Liver (tissue), 9 donors: ENCODE measurements around the gene CBFA2T3. TPM values are rescaled to one million over a fixed set of nuclear protein-coding genes. Genes with fewer than 3 reads are reported as not detected.

ENCODE experiments used
- DNase-seq: peaks from one replicate; pipeline ENCODE4 v3.0.0-alpha.2; 2017; ENCODE audit warnings: low spot score
- H3K27ac ChIP-seq, 2 donors: one replicate each; pipeline ENCODE4 v1.7.0; 2013; ENCODE audit warnings: inconsistent platforms in 2 of 2, low read length in 2 of 2, control low read depth in 1 of 2, low read depth in 1 of 2, mild to moderate bottlenecking in 1 of 2
- H3K27me3 ChIP-seq, 4 donors: one replicate each; pipeline versions ENCODE4 v1.6.1 to v1.7.0; 2013; ENCODE audit warnings: low read length in 3 of 4, inconsistent platforms in 1 of 4, mild to moderate bottlenecking in 1 of 4, moderate library complexity in 1 of 4; ENCODE audit not compliant: control insufficient read depth in 4 of 4, insufficient read depth in 4 of 4
- H3K36me3 ChIP-seq, 4 donors: one replicate each; pipeline versions ENCODE4 v1.6.1 to v1.7.0; 2013; ENCODE audit warnings: low read length in 3 of 4, mild to moderate bottlenecking in 3 of 4, low read depth in 1 of 4, moderate library complexity in 1 of 4; ENCODE audit not compliant: control insufficient read depth in 4 of 4, insufficient read depth in 3 of 4
- H3K4me1 ChIP-seq, 4 donors: one replicate each; pipeline versions ENCODE4 v1.6.1 to v1.7.0; 2013; ENCODE audit warnings: low read length in 3 of 4, mild to moderate bottlenecking in 3 of 4, moderate library complexity in 1 of 4; ENCODE audit not compliant: control insufficient read depth in 4 of 4, insufficient read depth in 4 of 4
- H3K4me3 ChIP-seq, 3 donors: one replicate each; pipeline versions ENCODE4 v1.6.1 to v1.7.0; 2013; ENCODE audit warnings: low read length in 3 of 3, control low read depth in 1 of 3, low read depth in 1 of 3, mild to moderate bottlenecking in 1 of 3
- H3K9ac ChIP-seq, 2 donors: one replicate each; pipeline ENCODE4 v1.7.0; 2013; ENCODE audit warnings: low read length in 2 of 2, mild to moderate bottlenecking in 2 of 2, moderate library complexity in 2 of 2, control low read depth in 1 of 2, low read depth in 1 of 2
- H3K9me3 ChIP-seq, 4 donors: one replicate each; pipeline versions ENCODE4 v1.6.1 to v1.7.0; 2013; ENCODE audit warnings: low read length in 3 of 4; ENCODE audit not compliant: control insufficient read depth in 4 of 4
- CTCF ChIP-seq: fragments of 150-350 bp; IDR thresholded peaks from 2 replicates; pipeline ENCODE4 v1.5.1; 2017; ENCODE audit warnings: improper control_type of control experiment, low read depth, low read length; ENCODE audit not compliant: missing input control
- FOXA1 ChIP-seq: IDR thresholded peaks from 2 replicates; pipeline ENCODE4 v1.6.1; 2016; ENCODE audit warnings: antibody characterized with exemption
- FOXA2 ChIP-seq: IDR thresholded peaks from 2 replicates; pipeline ENCODE4 v1.6.1; 2016; ENCODE audit warnings: antibody characterized with exemption
- HNF4A ChIP-seq, 2 donors: conservative IDR thresholded peaks; 2 replicates each; pipeline ENCODE4 v1.6.1; 2016; ENCODE audit warnings: antibody characterized with exemption in 2 of 2, mild to moderate bottlenecking in 2 of 2
- HNF4G ChIP-seq: IDR thresholded peaks from 2 replicates; pipeline ENCODE4 v1.6.1; 2016; ENCODE audit warnings: antibody characterized with exemption
- JUND ChIP-seq, 2 donors: IDR thresholded peaks; 2 replicates each; pipeline ENCODE4 v1.6.1; 2016; ENCODE audit warnings: antibody characterized with exemption in 2 of 2
- NR2F2 ChIP-seq: IDR thresholded peaks from 2 replicates; pipeline ENCODE4 v1.6.1; 2016; ENCODE audit warnings: antibody characterized with exemption
- RAD21 ChIP-seq, 2 donors: IDR thresholded peaks; 2 replicates each; pipeline ENCODE4 v1.6.1; 2016; ENCODE audit warnings: antibody characterized with exemption in 2 of 2, mild to moderate bottlenecking in 2 of 2
- RXRA ChIP-seq, 2 donors: IDR thresholded peaks; 2 replicates each; pipeline ENCODE4 v1.6.1; 2017 to 2018; ENCODE audit warnings: antibody characterized with exemption in 2 of 2, mild to moderate bottlenecking in 1 of 2
- WGBS: extraction: QIAGEN DNeasy Blood & Tissue Kit; methylation state at CpG from one replicate; pipeline ENCODE4 v1.1.7; 2013; 5-methylcytosine and 5-hydroxymethylcytosine counted together
- polyA plus RNA-seq, 2 donors: library from polyadenylated mRNA; stranded (reverse) in 1 of 2; unstranded in 1 of 2; fragments of 200-250 nt in 1 of 2; fragments of >200 nt in 1 of 2; fragmentation: Nextera tagmentation in 1 of 2; extraction: Ambion mirVana in 1 of 2; gene quantifications; one replicate each; pipeline versions ENCODE4 v1.2.1 to v1.2.3, GENCODE V29; 2013 to 2015
- total RNA-seq, 2 donors: library from RNA; depleted of rRNA; stranded (reverse); fragments of >200 nt; gene quantifications; one replicate each; pipeline ENCODE4 v1.2.3, GENCODE V29; 2014
- TF ChIP-seq, protein P1 (sequence below): IDR thresholded peaks from 2 replicates; pipeline ENCODE4 v1.6.1; 2016; ENCODE audit warnings: antibody characterized with exemption, mild to moderate bottlenecking
- donor health status: healthy.
- donor health status: healthy.
- donor health status: healthy.
- donor health status: healthy.
- donor health status: healthy.

The CBFA2T3 gene
- total and polyA plus RNA-seq, 4 donors: 1.4 to 4.5 (median 3.1) TPM

DNA sequence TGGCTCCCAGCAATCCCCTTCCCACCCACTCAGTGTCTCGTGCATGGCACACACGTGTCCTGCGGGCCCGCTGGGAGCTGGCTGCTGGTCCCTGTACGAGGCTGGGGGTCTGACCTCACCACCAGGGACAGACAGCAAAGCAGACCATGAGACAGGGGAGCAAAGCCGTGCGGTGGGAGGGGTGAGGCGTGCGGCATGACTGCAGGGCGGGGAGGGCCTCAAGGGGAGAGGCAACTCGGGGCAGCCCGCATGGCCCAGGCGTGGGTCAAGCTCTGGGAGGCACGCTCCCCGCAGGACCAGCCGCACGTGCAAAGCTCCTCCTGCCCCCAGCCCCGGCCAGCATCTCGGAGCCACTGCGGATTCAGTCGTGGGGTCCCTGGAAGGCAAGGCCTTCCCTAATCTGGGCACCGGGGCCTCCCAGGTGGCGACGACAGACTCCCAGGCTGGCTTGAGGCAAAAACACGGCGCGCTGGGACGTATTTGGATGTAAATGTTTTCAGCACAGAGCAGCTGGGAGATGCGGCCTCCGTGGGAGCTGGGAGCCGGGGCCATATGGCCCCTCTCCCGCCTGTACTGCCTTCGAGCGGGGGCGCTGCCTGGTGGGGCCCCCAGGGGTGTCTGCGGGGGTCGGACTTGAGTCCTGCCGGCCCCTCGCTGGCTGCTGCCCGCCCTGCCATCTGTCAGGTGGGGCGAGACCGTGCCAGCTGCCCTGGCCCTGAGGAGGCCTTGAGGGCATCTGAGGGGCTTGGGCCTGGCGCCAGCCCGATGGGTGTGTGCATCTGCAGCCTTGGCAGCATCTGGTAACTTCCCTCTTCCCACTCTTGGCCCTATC is 12.2 kb upstream of the CBFA2T3 start:
- Histone ChIP-seq H3K4me3 (no peak overlapping the region), H3K4me1 (no peaks in the 10 kb centered on the region), H3K36me3 (no peaks in the 10 kb centered on the region), H3K27me3 (peaks cover 0 to 2% (median 0%) of the 10 kb centered on the region in 4 donors), H3K9ac (no peak overlapping the region), H3K9me3 (no peaks in the 10 kb centered on the region), H3K27ac (no peak overlapping the region)
- TF ChIP-seq JUND (IDR thresholded peaks at IDR 0.05): no peak
- TF ChIP-seq CTCF: no peak
- DNase-seq: no peak
- 85% methylated on average over 44 of the region's 44 CpGs for WGBS

- Histone ChIP-seq H3K4me3 (no peak overlapping the region), H3K4me1 (no peaks in the 10 kb centered on the region), H3K36me3 (no peaks in the 10 kb centered on the region), H3K27me3 (peaks cover 0 to 3% (median 0%) of the 10 kb centered on the region in 4 donors), H3K9ac (no peak overlapping the region), H3K9me3 (no peaks in the 10 kb centered on the region), H3K27ac (no peak overlapping the region)
- WGBS: 71% methylated on average over 13 of the region's 13 CpGs
- no peak for TF ChIP-seq RXRA (IDR thresholded peaks at IDR 0.05)
- TF ChIP-seq FOXA2: no peak
- TF ChIP-seq CTCF: no peak
- no peak for TF ChIP-seq HNF4G
- no peak for TF ChIP-seq FOXA1
- TF ChIP-seq HNF4A (conservative IDR thresholded peaks at IDR 0.05): no peak
- TF ChIP-seq NR2F2: no peak
- TF ChIP-seq, protein P1, sequence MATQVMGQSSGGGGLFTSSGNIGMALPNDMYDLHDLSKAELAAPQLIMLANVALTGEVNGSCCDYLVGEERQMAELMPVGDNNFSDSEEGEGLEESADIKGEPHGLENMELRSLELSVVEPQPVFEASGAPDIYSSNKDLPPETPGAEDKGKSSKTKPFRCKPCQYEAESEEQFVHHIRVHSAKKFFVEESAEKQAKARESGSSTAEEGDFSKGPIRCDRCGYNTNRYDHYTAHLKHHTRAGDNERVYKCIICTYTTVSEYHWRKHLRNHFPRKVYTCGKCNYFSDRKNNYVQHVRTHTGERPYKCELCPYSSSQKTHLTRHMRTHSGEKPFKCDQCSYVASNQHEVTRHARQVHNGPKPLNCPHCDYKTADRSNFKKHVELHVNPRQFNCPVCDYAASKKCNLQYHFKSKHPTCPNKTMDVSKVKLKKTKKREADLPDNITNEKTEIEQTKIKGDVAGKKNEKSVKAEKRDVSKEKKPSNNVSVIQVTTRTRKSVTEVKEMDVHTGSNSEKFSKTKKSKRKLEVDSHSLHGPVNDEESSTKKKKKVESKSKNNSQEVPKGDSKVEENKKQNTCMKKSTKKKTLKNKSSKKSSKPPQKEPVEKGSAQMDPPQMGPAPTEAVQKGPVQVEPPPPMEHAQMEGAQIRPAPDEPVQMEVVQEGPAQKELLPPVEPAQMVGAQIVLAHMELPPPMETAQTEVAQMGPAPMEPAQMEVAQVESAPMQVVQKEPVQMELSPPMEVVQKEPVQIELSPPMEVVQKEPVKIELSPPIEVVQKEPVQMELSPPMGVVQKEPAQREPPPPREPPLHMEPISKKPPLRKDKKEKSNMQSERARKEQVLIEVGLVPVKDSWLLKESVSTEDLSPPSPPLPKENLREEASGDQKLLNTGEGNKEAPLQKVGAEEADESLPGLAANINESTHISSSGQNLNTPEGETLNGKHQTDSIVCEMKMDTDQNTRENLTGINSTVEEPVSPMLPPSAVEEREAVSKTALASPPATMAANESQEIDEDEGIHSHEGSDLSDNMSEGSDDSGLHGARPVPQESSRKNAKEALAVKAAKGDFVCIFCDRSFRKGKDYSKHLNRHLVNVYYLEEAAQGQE: no peak
- no peak for TF ChIP-seq RAD21 (IDR thresholded peaks at IDR 0.05)
- TF ChIP-seq JUND (IDR thresholded peaks at IDR 0.05): no peak
- no peak for DNase-seq
Measured at GRCh38 chr16:88985521-88985920, 8.5 kb upstream of the CBFA2T3 start.
